Hepatocyte (in vitro differentiated cells): ENCODE results near the gene PAIP2B.

Experiments used
- EZH2 ChIP-seq: fragments of 200-600 bp; sonication (generic); IDR thresholded peaks from 2 replicates; pipeline ENCODE4 v1.6.1; 2016; ENCODE audit warnings: antibody characterized with exemption, mild to moderate bottlenecking, borderline replicate concordance
- TF ChIP-seq, protein P1 (sequence below): fragments of 200-600 bp; sonication (generic); IDR thresholded peaks from 2 replicates; pipeline ENCODE4 v1.5.1; 2016; ENCODE audit warnings: antibody characterized with exemption, mild to moderate bottlenecking; ENCODE audit not compliant: poor library complexity

DNA sequence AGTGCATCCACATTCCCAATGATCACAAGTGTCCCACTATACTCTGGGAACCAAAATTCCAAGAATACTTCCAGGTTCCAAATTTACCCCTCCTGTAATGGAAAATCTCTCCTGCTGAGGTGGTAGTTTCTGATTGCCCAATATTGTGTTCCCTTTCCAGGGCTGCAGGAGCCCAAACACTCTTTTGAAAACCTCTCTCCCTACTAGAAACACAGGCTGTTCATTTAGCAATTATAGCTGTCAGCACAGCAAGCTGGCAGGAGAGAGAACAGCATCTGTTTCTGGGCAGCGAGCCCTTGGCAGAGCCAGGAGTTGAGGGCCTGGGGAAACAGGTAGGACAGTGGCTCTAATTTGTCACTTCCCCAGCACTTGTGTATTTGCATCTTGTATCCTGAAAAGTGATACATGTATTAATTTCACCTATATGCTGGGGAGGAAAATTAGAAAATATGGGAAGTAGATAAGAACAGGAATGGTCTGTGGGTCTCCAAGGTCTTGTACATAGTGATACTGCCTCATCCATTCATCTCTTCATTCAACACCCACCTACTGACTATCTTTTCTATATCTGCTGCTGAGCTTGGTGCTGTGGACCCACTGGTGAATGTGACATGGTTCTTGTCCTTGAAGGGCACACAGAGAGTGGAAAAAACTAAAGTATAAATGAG lies 16.9 kb upstream of the PAIP2B start:
- TF ChIP-seq EZH2 = no peak
- TF ChIP-seq, protein P1, sequence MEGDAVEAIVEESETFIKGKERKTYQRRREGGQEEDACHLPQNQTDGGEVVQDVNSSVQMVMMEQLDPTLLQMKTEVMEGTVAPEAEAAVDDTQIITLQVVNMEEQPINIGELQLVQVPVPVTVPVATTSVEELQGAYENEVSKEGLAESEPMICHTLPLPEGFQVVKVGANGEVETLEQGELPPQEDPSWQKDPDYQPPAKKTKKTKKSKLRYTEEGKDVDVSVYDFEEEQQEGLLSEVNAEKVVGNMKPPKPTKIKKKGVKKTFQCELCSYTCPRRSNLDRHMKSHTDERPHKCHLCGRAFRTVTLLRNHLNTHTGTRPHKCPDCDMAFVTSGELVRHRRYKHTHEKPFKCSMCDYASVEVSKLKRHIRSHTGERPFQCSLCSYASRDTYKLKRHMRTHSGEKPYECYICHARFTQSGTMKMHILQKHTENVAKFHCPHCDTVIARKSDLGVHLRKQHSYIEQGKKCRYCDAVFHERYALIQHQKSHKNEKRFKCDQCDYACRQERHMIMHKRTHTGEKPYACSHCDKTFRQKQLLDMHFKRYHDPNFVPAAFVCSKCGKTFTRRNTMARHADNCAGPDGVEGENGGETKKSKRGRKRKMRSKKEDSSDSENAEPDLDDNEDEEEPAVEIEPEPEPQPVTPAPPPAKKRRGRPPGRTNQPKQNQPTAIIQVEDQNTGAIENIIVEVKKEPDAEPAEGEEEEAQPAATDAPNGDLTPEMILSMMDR = no peak
